ENCODE results near the gene ALG12. TPM values are rescaled to one million over a fixed set of nuclear protein-coding genes. Genes with fewer than 3 reads are reported as not detected.

Gene ALG12
- polyA plus RNA-seq, 1 donor from 2014 or later: 14.3 TPM

GRCh38 chr22:49900441-49901230, 17.6 kb downstream of the ALG12 start:
- Histone ChIP-seq H3K27ac (ENCODE audit: low read length) (no peak overlapping the region), H3K9ac (ENCODE audit: low read length) (no peak overlapping the region), H2AFZ (ENCODE audit: low read depth, low read length) (no peak overlapping the region), H3K79me2 (replicated peaks; ENCODE audit: insufficient read depth, low read length) (no peaks in the 10 kb centered on the region), H3K36me3 (ENCODE audit: insufficient read depth, low read length) (peaks cover 10% of the 10 kb centered on the region), H3K4me3 (ENCODE audit: low read length) (no peak overlapping the region), H3F3A (ENCODE audit: insufficient read depth, low read length, poor library complexity, severe bottlenecking) (no peaks in the 10 kb centered on the region), H3K9me3 (ENCODE audit: low read length) (no peaks in the 10 kb centered on the region), H3K4me2 (ENCODE audit: low read length) (no peak overlapping the region), H3K27me3 (ENCODE audit: insufficient read depth, low read depth, low read length) (no peaks in the 10 kb centered on the region), H3K9me2 (ENCODE audit: insufficient read depth, low read length) (no peaks in the 10 kb centered on the region), H4K20me1 (ENCODE audit: insufficient read depth) (no peaks in the 10 kb centered on the region)
- TF ChIP-seq RAD21 (conservative IDR thresholded peaks at IDR 0.05) (no peak), EP300 (conservative IDR thresholded peaks at IDR 0.05; ENCODE audit: poor library complexity, severe bottlenecking) (no peak), MXI1 (conservative IDR thresholded peaks at IDR 0.05; ENCODE audit: poor library complexity, severe bottlenecking) (no peak), POLR2AphosphoS5 (IDR thresholded peaks at IDR 0.05) (no peak), CTCF (IDR thresholded peaks at IDR 0.05; ENCODE audit: poor library complexity, severe bottlenecking) (no peak), EZH2 (IDR thresholded peaks at IDR 0.05; ENCODE audit: borderline replicate concordance, insufficient read depth, low read length, poor library complexity, severe bottlenecking) (no peak)

GRCh38 chr22:49899530-49899929, 18.7 kb downstream of the ALG12 start:
- Histone ChIP-seq H3K27ac (ENCODE audit: low read length) (no peak overlapping the region), H3K27me3 (ENCODE audit: insufficient read depth, low read depth, low read length) (no peaks in the 10 kb centered on the region)

GRCh38 chr22:49897015-49897684, 21.1 kb downstream of the ALG12 start:
- Histone ChIP-seq H3K27me3 (ENCODE audit: insufficient read depth, low read depth, low read length) (no peaks in the 10 kb centered on the region), H3F3A (ENCODE audit: insufficient read depth, low read length, poor library complexity, severe bottlenecking) (no peaks in the 10 kb centered on the region)

More at GRCh38 chr22:49899530-49899929, 18.7 kb downstream of the ALG12 start:
- Histone ChIP-seq H3K4me2 (ENCODE audit: low read length) (no peak overlapping the region), H3F3A (ENCODE audit: insufficient read depth, low read length, poor library complexity, severe bottlenecking) (no peaks in the 10 kb centered on the region), H3K79me2 (replicated peaks; ENCODE audit: insufficient read depth, low read length) (no peaks in the 10 kb centered on the region), H3K36me3 (ENCODE audit: insufficient read depth, low read length) (peaks cover 12% of the 10 kb centered on the region), H4K20me1 (ENCODE audit: insufficient read depth) (no peaks in the 10 kb centered on the region), H3K9ac (ENCODE audit: low read length) (no peak overlapping the region), H2AFZ (ENCODE audit: low read depth, low read length) (no peak overlapping the region), H3K9me2 (ENCODE audit: insufficient read depth, low read length) (no peaks in the 10 kb centered on the region), H3K9me3 (ENCODE audit: low read length) (peaks cover 4% of the 10 kb centered on the region), H3K4me3 (ENCODE audit: low read length) (no peak overlapping the region)
- no peak for TF ChIP-seq MXI1 (conservative IDR thresholded peaks at IDR 0.05; ENCODE audit: poor library complexity, severe bottlenecking)
- no peak for TF ChIP-seq POLR2AphosphoS5 (IDR thresholded peaks at IDR 0.05)
- TF ChIP-seq EP300 (conservative IDR thresholded peaks at IDR 0.05; ENCODE audit: poor library complexity, severe bottlenecking): no peak
- TF ChIP-seq EZH2 (IDR thresholded peaks at IDR 0.05; ENCODE audit: borderline replicate concordance, insufficient read depth, low read length, poor library complexity, severe bottlenecking): no peak

More at GRCh38 chr22:49897015-49897684, 21.1 kb downstream of the ALG12 start:
- Histone ChIP-seq H3K9me3 (ENCODE audit: low read length) (peaks cover 4% of the 10 kb centered on the region), H2AFZ (ENCODE audit: low read depth, low read length) (no peak overlapping the region), H3K4me3 (ENCODE audit: low read length) (no peak overlapping the region), H3K4me2 (ENCODE audit: low read length) (no peak overlapping the region), H3K9ac (ENCODE audit: low read length) (no peak overlapping the region), H4K20me1 (ENCODE audit: insufficient read depth) (no peaks in the 10 kb centered on the region), H3K79me2 (replicated peaks; ENCODE audit: insufficient read depth, low read length) (no peaks in the 10 kb centered on the region), H3K36me3 (ENCODE audit: insufficient read depth, low read length) (peaks cover 19% of the 10 kb centered on the region), H3K27ac (ENCODE audit: low read length) (no peak overlapping the region), H3K9me2 (ENCODE audit: insufficient read depth, low read length) (no peaks in the 10 kb centered on the region)
- TF ChIP-seq CTCF (IDR thresholded peaks at IDR 0.05; ENCODE audit: poor library complexity, severe bottlenecking) (no peak), SMC3 (conservative IDR thresholded peaks at IDR 0.05; ENCODE audit: poor library complexity) (no peak), TAF1 (IDR thresholded peaks at IDR 0.05; ENCODE audit: low read depth) (no peak), POLR2AphosphoS5 (IDR thresholded peaks at IDR 0.05) (no peak), EP300 (conservative IDR thresholded peaks at IDR 0.05; ENCODE audit: poor library complexity, severe bottlenecking) (no peak), RAD21 (conservative IDR thresholded peaks at IDR 0.05) (no peak), REST (IDR thresholded peaks at IDR 0.05; ENCODE audit: borderline replicate concordance) (no peak), EZH2 (IDR thresholded peaks at IDR 0.05; ENCODE audit: borderline replicate concordance, insufficient read depth, low read length, poor library complexity, severe bottlenecking) (no peak), MXI1 (conservative IDR thresholded peaks at IDR 0.05; ENCODE audit: poor library complexity, severe bottlenecking) (no peak)

Measured in neural cell (in vitro differentiated cells).